ENCODE data around the gene PCP2.

Gene PCP2

GRCh38 chr19:7618771-7619510 lies 14.6 kb downstream of the PCP2 start:
- 98% methylated on average over 15 of the region's 21 CpGs for WGBS (ENCODE audit: insufficient coverage)
- H3K9me3 ChIP-seq (ENCODE audit: control extremely low read depth in 1 of 5, control insufficient read depth in 4 of 5, insufficient read depth in 2 of 5, low read depth in 1 of 5, low read length in 4 of 5) = no peaks in the 10 kb centered on the region
- no peak for DNase-seq
- ChIA-PET CTCF (no interaction called here), POLR2A (interaction anchor here (0.6 kb wide), 1 partner anchor 14 kb away, joined by 3 read pairs; no protein-coding TSS in a partner anchor)
- no peaks in the 10 kb centered on the region for H3K27me3 ChIP-seq (replicated peaks in 2 of 5; ENCODE audit: control insufficient read depth in 4 of 5, insufficient read depth in 5 of 5, low read length in 4 of 5)
- H3K27ac ChIP-seq (ENCODE audit: insufficient read depth in 1 of 2, low read depth in 1 of 2, low read length in 2 of 2, poor library complexity in 1 of 2, severe bottlenecking in 2 of 2) = no peak overlapping the region
- no peaks in the 10 kb centered on the region for H3K4me1 ChIP-seq (ENCODE audit: control extremely low read depth in 1 of 4, control insufficient read depth in 4 of 4, insufficient read depth in 4 of 4, low read length in 3 of 4)
- no peak overlapping the region for H3K4me3 ChIP-seq (ENCODE audit: control insufficient read depth in 1 of 7, extremely low read depth in 1 of 7, insufficient read depth in 4 of 7, low read depth in 2 of 7, low read length in 6 of 7)
- peaks cover 7 to 59% (median 37%) of the 10 kb centered on the region in 4 experiments for H3K36me3 ChIP-seq (ENCODE audit: control insufficient read depth in 4 of 4, insufficient read depth in 4 of 4, low read length in 3 of 4)

- ChIA-PET POLR2A (interaction anchor here (0.6 kb wide), 1 partner anchor 14 kb away, joined by 3 read pairs; no protein-coding TSS in a partner anchor), CTCF (interaction anchor here (0.6 kb wide), 1 partner anchor 36 kb away, joined by 3 read pairs; no protein-coding TSS in a partner anchor)
- no peaks in the 10 kb centered on the region for H3K4me1 ChIP-seq (ENCODE audit: control extremely low read depth in 1 of 4, control insufficient read depth in 4 of 4, insufficient read depth in 4 of 4, low read length in 3 of 4)
- DNase-seq = no peak
- H3K36me3 ChIP-seq (ENCODE audit: control insufficient read depth in 4 of 4, insufficient read depth in 4 of 4, low read length in 3 of 4) = peaks cover 7 to 54% (median 33%) of the 10 kb centered on the region in 4 experiments
- H3K9me3 ChIP-seq (ENCODE audit: control extremely low read depth in 1 of 5, control insufficient read depth in 4 of 5, insufficient read depth in 2 of 5, low read depth in 1 of 5, low read length in 4 of 5) = no peaks in the 10 kb centered on the region
- H3K4me3 ChIP-seq (ENCODE audit: control insufficient read depth in 1 of 7, extremely low read depth in 1 of 7, insufficient read depth in 4 of 7, low read depth in 2 of 7, low read length in 6 of 7) = no peak overlapping the region
- no peak overlapping the region for H3K27ac ChIP-seq (ENCODE audit: insufficient read depth in 1 of 2, low read depth in 1 of 2, low read length in 2 of 2, poor library complexity in 1 of 2, severe bottlenecking in 2 of 2)
- no peaks in the 10 kb centered on the region for H3K27me3 ChIP-seq (replicated peaks in 2 of 5; ENCODE audit: control insufficient read depth in 4 of 5, insufficient read depth in 5 of 5, low read length in 4 of 5)
- WGBS (ENCODE audit: insufficient coverage) = 94% methylated on average over 4 of the region's 4 CpGs
Measured at GRCh38 chr19:7618348-7618747, 15.2 kb downstream of the PCP2 start.

- H3K4me1 ChIP-seq (ENCODE audit: control extremely low read depth in 1 of 4, control insufficient read depth in 4 of 4, insufficient read depth in 4 of 4, low read length in 3 of 4) = no peaks in the 10 kb centered on the region
- WGBS (ENCODE audit: insufficient coverage) = 94% methylated on average over 25 of the region's 28 CpGs
- H3K36me3 ChIP-seq (ENCODE audit: control insufficient read depth in 4 of 4, insufficient read depth in 4 of 4, low read length in 3 of 4) = peaks cover 3 to 48% (median 27%) of the 10 kb centered on the region in 4 experiments
- POLR2A ChIA-PET = no interaction called here
- CTCF ChIA-PET = interaction anchor here (0.6 kb wide), 1 partner anchor 37 kb away, joined by 3 read pairs; no protein-coding TSS in a partner anchor
- no peaks in the 10 kb centered on the region for H3K9me3 ChIP-seq (ENCODE audit: control extremely low read depth in 1 of 5, control insufficient read depth in 4 of 5, insufficient read depth in 2 of 5, low read depth in 1 of 5, low read length in 4 of 5)
- no peak for DNase-seq
- H3K4me3 ChIP-seq (ENCODE audit: control insufficient read depth in 1 of 7, extremely low read depth in 1 of 7, insufficient read depth in 4 of 7, low read depth in 2 of 7, low read length in 6 of 7) = no peak overlapping the region
- no peaks in the 10 kb centered on the region for H3K27me3 ChIP-seq (replicated peaks in 2 of 5; ENCODE audit: control insufficient read depth in 4 of 5, insufficient read depth in 5 of 5, low read length in 4 of 5)
- H3K27ac ChIP-seq (ENCODE audit: insufficient read depth in 1 of 2, low read depth in 1 of 2, low read length in 2 of 2, poor library complexity in 1 of 2, severe bottlenecking in 2 of 2) = no peak overlapping the region
Measured at GRCh38 chr19:7617735-7618134, 15.8 kb downstream of the PCP2 start.

DNA sequence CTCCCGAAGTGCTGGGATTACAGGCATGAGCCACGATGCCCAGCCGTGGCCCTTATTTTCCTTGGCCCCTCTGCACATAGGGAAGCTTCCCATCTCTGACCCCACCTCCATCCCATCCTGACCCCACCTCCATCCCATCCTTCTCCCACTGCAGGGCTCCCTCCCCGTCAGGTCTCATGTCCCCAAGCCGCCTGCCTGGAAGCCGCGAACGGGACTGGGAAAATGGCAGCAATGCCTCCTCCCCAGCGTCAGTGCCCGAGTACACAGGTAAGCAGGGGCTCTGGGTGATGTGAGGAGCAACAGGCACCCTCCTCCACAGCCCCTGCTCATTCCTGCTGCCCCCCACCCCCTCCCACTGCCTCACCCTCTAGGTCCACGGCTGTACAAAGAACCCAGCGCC lies 16.3 kb downstream of the PCP2 start:
- H3K4me1 ChIP-seq (ENCODE audit: control extremely low read depth in 1 of 4, control insufficient read depth in 4 of 4, insufficient read depth in 4 of 4, low read length in 3 of 4) = no peaks in the 10 kb centered on the region
- H3K9me3 ChIP-seq (ENCODE audit: control extremely low read depth in 1 of 5, control insufficient read depth in 4 of 5, insufficient read depth in 2 of 5, low read depth in 1 of 5, low read length in 4 of 5) = no peaks in the 10 kb centered on the region
- H3K27ac ChIP-seq (ENCODE audit: insufficient read depth in 1 of 2, low read depth in 1 of 2, low read length in 2 of 2, poor library complexity in 1 of 2, severe bottlenecking in 2 of 2) = no peak overlapping the region
- H3K36me3 ChIP-seq (ENCODE audit: control insufficient read depth in 4 of 4, insufficient read depth in 4 of 4, low read length in 3 of 4) = peaks cover 0 to 42% (median 23%) of the 10 kb centered on the region in 4 experiments
- no peak overlapping the region for H3K4me3 ChIP-seq (ENCODE audit: control insufficient read depth in 1 of 7, extremely low read depth in 1 of 7, insufficient read depth in 4 of 7, low read depth in 2 of 7, low read length in 6 of 7)
- ChIA-PET POLR2A (no interaction called here), CTCF (no interaction called here)
- 95% methylated on average over 6 of the region's 12 CpGs for WGBS (ENCODE audit: insufficient coverage)
- H3K27me3 ChIP-seq (replicated peaks in 2 of 5; ENCODE audit: control insufficient read depth in 4 of 5, insufficient read depth in 5 of 5, low read length in 4 of 5) = no peaks in the 10 kb centered on the region
- DNase-seq = no peak

- H3K4me3 ChIP-seq (ENCODE audit: control insufficient read depth in 1 of 7, extremely low read depth in 1 of 7, insufficient read depth in 4 of 7, low read depth in 2 of 7, low read length in 6 of 7) = no peak overlapping the region
- H3K4me1 ChIP-seq (ENCODE audit: control extremely low read depth in 1 of 4, control insufficient read depth in 4 of 4, insufficient read depth in 4 of 4, low read length in 3 of 4) = no peaks in the 10 kb centered on the region
- H3K9me3 ChIP-seq (ENCODE audit: control extremely low read depth in 1 of 5, control insufficient read depth in 4 of 5, insufficient read depth in 2 of 5, low read depth in 1 of 5, low read length in 4 of 5) = no peaks in the 10 kb centered on the region
- H3K27ac ChIP-seq (ENCODE audit: insufficient read depth in 1 of 2, low read depth in 1 of 2, low read length in 2 of 2, poor library complexity in 1 of 2, severe bottlenecking in 2 of 2) = no peak overlapping the region
- CTCF ChIA-PET = no interaction called here
- 94% methylated on average over 40 of the region's 59 CpGs for WGBS (ENCODE audit: insufficient coverage)
- H3K27me3 ChIP-seq (replicated peaks in 2 of 5; ENCODE audit: control insufficient read depth in 4 of 5, insufficient read depth in 5 of 5, low read length in 4 of 5) = no peaks in the 10 kb centered on the region
- DNase-seq = no peak
- POLR2A ChIA-PET = no interaction called here
- H3K36me3 ChIP-seq (ENCODE audit: control insufficient read depth in 4 of 4, insufficient read depth in 4 of 4, low read length in 3 of 4) = peaks cover 0 to 22% (median 9%) of the 10 kb centered on the region in 4 experiments
Measured at GRCh38 chr19:7614859-7615741, 18.4 kb downstream of the PCP2 start.

- Histone ChIP-seq H3K36me3 (ENCODE audit: control insufficient read depth in 4 of 4, insufficient read depth in 4 of 4, low read length in 3 of 4) (peaks cover 0 to 2% (median 0%) of the 10 kb centered on the region in 4 experiments), H3K27ac (ENCODE audit: insufficient read depth in 1 of 2, low read depth in 1 of 2, low read length in 2 of 2, poor library complexity in 1 of 2, severe bottlenecking in 2 of 2) (no peak overlapping the region), H3K27me3 (replicated peaks in 2 of 5; ENCODE audit: control insufficient read depth in 4 of 5, insufficient read depth in 5 of 5, low read length in 4 of 5) (no peaks in the 10 kb centered on the region), H3K4me3 (ENCODE audit: control insufficient read depth in 1 of 7, extremely low read depth in 1 of 7, insufficient read depth in 4 of 7, low read depth in 2 of 7, low read length in 6 of 7) (no peak overlapping the region), H3K4me1 (ENCODE audit: control extremely low read depth in 1 of 4, control insufficient read depth in 4 of 4, insufficient read depth in 4 of 4, low read length in 3 of 4) (no peaks in the 10 kb centered on the region), H3K9me3 (ENCODE audit: control extremely low read depth in 1 of 5, control insufficient read depth in 4 of 5, insufficient read depth in 2 of 5, low read depth in 1 of 5, low read length in 4 of 5) (no peaks in the 10 kb centered on the region)
- ChIA-PET POLR2A (no interaction called here), CTCF (no interaction called here)
- DNase-seq = no peak
- 95% methylated on average over 67 of the region's 81 CpGs for WGBS (ENCODE audit: insufficient coverage)
Measured at GRCh38 chr19:7612282-7613274, 20.9 kb downstream of the PCP2 start.
